OCI-LY7 (cell line): ENCODE measurements around the gene EIF4G2.

ENCODE experiments used
- EZH2phosphoT487 ChIP-seq: fragments of 200-600 bp; sonication (generic); IDR thresholded peaks from 2 replicates; pipeline ENCODE4 v1.6.1; 2018; ENCODE audit warnings: low read depth, borderline replicate concordance, mild to moderate bottlenecking, mixed run types, antibody characterized with exemption, low read length, moderate library complexity, mixed read lengths
- TF ChIP-seq, protein P1 (sequence below): fragments of 200-600 bp; sonication (generic); conservative IDR thresholded peaks from 2 replicates; pipeline ENCODE4 v1.5.1; 2014; ENCODE audit warnings: mild to moderate bottlenecking, antibody characterized with exemption, low read length, moderate library complexity, mixed read lengths

GRCh38 chr11:10846660-10847059 lies 37.9 kb upstream of the EIF4G2 start:
- TF ChIP-seq, protein P1, sequence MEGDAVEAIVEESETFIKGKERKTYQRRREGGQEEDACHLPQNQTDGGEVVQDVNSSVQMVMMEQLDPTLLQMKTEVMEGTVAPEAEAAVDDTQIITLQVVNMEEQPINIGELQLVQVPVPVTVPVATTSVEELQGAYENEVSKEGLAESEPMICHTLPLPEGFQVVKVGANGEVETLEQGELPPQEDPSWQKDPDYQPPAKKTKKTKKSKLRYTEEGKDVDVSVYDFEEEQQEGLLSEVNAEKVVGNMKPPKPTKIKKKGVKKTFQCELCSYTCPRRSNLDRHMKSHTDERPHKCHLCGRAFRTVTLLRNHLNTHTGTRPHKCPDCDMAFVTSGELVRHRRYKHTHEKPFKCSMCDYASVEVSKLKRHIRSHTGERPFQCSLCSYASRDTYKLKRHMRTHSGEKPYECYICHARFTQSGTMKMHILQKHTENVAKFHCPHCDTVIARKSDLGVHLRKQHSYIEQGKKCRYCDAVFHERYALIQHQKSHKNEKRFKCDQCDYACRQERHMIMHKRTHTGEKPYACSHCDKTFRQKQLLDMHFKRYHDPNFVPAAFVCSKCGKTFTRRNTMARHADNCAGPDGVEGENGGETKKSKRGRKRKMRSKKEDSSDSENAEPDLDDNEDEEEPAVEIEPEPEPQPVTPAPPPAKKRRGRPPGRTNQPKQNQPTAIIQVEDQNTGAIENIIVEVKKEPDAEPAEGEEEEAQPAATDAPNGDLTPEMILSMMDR: no peak
- TF ChIP-seq EZH2phosphoT487: no peak
